Right ventricle myocardium superior (tissue), 1 donor: ENCODE measurements around the gene NOM1. TPM values are rescaled to one million over a fixed set of nuclear protein-coding genes. Genes with fewer than 3 reads are reported as not detected.

ENCODE experiments used
- ATAC-seq: fragments of 200-7000 bp; cut with Tn5 transposase; one replicate; pipeline ENCODE4 v1.9.1; 2020; ENCODE audit warnings: mild to moderate bottlenecking; ENCODE audit not compliant: poor library complexity
- DNase-seq: peaks from one replicate; pipeline ENCODE4 v3.0.0-alpha.2; 2020
- intact Hi-C: fragments of 100-400 bp; cut with DNase I; formaldehyde crosslinking; loops from one replicate; pipeline ENCODE4 v1.11.2; 2022
- total RNA-seq: library from RNA; stranded (reverse); fragmentation: NEBNext Ultra II Directional; extraction: Animal tissue kit (Norgen Biotek cat#: 25700); gene quantifications from one replicate; pipeline ENCODE4 v1.2.1, GENCODE V29; 2021
- donor health status: DM: no; HTN: yes; CAD: no; lungs with severe emphysema.

Gene NOM1
- total RNA-seq, 1 donor from 2014 or later, result 9.7 TPM

- intact Hi-C loops, result no loop called here
- no peak for ATAC-seq
- no peak for DNase-seq
These were observed 51.5 kb downstream of the NOM1 start for GRCh38 chr7:157000741-157001653.

GRCh38 chr7:157001920-157002818, 52.7 kb downstream of the NOM1 start:
- DNase-seq (no peak), ATAC-seq (no peak)
- intact Hi-C loops, result no loop called here

GRCh38 chr7:157002819-157003421, 53.4 kb downstream of the NOM1 start:
- no peak for DNase-seq
- intact Hi-C loops, result no loop called here
- ATAC-seq, result no peak

- no peak for DNase-seq
- intact Hi-C loops, result no loop called here
- no peak for ATAC-seq
These were observed 53.9 kb downstream of the NOM1 start for GRCh38 chr7:157003445-157003755.

- DNase-seq, result no peak
- ATAC-seq, result no peak
- intact Hi-C loops, result no loop called here
These were observed 54.4 kb downstream of the NOM1 start for GRCh38 chr7:157003756-157004520.

- intact Hi-C loops, result no loop called here
- DNase-seq (no peak), ATAC-seq (no peak)
These were observed 55.3 kb downstream of the NOM1 start for GRCh38 chr7:157004521-157005455.

- ATAC-seq (no peak), DNase-seq (no peak)
- intact Hi-C loops, result no loop called here
These were observed 56.1 kb downstream of the NOM1 start for GRCh38 chr7:157005456-157006204.

GRCh38 chr7:157006205-157006747, 56.8 kb downstream of the NOM1 start:
- intact Hi-C loops, result no loop called here
- no peak for DNase-seq
- ATAC-seq, result no peak

GRCh38 chr7:157006829-157007469, 57.4 kb downstream of the NOM1 start:
- intact Hi-C loops, result no loop called here
- DNase-seq (no peak), ATAC-seq (no peak)

- intact Hi-C loops, result no loop called here
- no peak for DNase-seq
These were observed 58.1 kb downstream of the NOM1 start for GRCh38 chr7:157007470-157008066.

GRCh38 chr7:157008206-157009169, 59.0 kb downstream of the NOM1 start:
- ATAC-seq, result no peak
- DNase-seq, result no peak
- intact Hi-C loops, result no loop called here

More at GRCh38 chr7:157007470-157008066, 58.1 kb downstream of the NOM1 start:
- no peak for ATAC-seq

- intact Hi-C loops, result no loop called here
- ATAC-seq, result no peak
- no peak for DNase-seq
These were observed 59.8 kb downstream of the NOM1 start for GRCh38 chr7:157009170-157009777.

GRCh38 chr7:157009778-157010587, 60.5 kb downstream of the NOM1 start:
- no peak for ATAC-seq
- intact Hi-C loops, result no loop called here
- DNase-seq, result no peak
